ENCODE measurements around the gene LIN7C.
"Not testable (repeated sequence)": the region's sequence is repeated elsewhere in the genome, so short reads cannot be mapped to it uniquely, and the experiment has no call there.

Gene LIN7C

GRCh38 chr11:27506200-27507182 lies at the start of gene LIN7C:
LIN7C (minus strand) TSS chr11:27506769; CDS start chr11:27506752, 17 bp downstream.
- DNase-seq (ENCODE audit: low spot score) = peak; percentile 98

DNA sequence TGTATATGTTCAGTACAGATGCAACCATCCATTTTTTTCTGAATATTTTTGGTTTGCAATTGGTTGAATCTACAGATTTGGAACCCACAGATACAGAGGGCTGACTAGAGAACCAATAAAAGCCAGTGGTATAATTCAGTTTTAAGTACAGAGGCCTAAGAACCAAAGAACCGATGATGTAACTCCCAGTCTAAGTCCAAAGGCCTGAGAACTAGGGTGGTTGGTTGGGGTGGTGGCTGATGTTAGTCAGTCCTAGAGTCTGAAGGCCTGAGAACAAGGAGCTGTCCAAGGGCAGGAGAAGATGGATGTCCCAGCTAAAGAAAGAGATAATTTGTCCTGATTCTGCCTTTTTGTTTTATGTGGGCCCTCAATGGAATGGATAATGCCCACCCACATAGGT lies 48.7 kb upstream of the LIN7C start:
- DNase-seq (ENCODE audit: low spot score) = no peak

DNA sequence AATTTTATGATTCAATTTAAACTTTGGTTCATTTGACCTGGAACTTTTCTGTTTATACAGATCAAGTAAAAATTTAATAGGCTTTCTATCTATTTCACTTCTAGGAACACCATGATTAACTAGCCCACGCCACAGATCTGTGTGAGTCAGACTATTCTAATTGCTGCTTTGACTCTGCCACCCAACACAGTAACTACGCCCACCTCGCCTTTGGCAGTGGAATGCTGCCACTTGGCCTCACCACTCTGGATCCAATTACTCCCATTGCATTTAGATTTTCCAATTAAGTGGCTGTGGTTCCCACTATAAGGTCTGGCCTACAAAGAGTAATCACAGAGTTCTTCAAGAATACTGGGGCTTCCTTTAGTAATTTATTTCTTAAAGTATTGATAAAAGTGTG lies 46.6 kb upstream of the LIN7C start:
- no peak for DNase-seq (ENCODE audit: low spot score)

- DNase-seq (ENCODE audit: low spot score) = no peak
Measured at GRCh38 chr11:27552341-27552740, 45.8 kb upstream of the LIN7C start.

GRCh38 chr11:27551127-27551526 lies 44.6 kb upstream of the LIN7C start:
- DNase-seq (ENCODE audit: low spot score) = no peak

- DNase-seq (ENCODE audit: low spot score) = no peak
Measured at GRCh38 chr11:27545946-27546345, 39.4 kb upstream of the LIN7C start.

- no peak for DNase-seq (ENCODE audit: low spot score)
Measured at GRCh38 chr11:27545035-27545434, 38.5 kb upstream of the LIN7C start.

DNA sequence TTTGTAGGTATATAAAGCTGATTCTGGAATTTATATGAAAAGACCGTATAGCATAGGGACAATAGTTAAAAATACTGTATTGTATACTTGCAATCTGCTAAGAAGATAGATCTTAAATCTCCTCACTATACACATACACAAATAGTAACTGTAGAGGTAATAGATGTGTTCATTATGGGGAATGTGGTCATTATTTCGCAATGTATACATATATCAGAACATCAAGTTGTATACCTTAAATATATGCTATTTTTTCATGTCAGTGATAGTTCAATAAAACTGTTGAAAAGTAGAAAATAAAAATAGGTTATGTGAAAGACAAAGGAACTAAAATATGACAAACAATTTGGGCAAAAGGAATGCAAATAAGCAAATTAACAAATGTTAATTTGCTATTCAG lies 35.2 kb upstream of the LIN7C start:
- DNase-seq (ENCODE audit: low spot score) = no peak

GRCh38 chr11:27540051-27540450 lies 33.5 kb upstream of the LIN7C start:
- DNase-seq (ENCODE audit: low spot score) = no peak

GRCh38 chr11:27535103-27535502 lies 28.5 kb upstream of the LIN7C start:
- DNase-seq (ENCODE audit: low spot score) = no peak

GRCh38 chr11:27532652-27533325 lies 26.2 kb upstream of the LIN7C start:
- no peak for DNase-seq (ENCODE audit: low spot score)

- DNase-seq (ENCODE audit: low spot score) = no peak
Measured at GRCh38 chr11:27528712-27529111, 22.1 kb upstream of the LIN7C start.

DNA sequence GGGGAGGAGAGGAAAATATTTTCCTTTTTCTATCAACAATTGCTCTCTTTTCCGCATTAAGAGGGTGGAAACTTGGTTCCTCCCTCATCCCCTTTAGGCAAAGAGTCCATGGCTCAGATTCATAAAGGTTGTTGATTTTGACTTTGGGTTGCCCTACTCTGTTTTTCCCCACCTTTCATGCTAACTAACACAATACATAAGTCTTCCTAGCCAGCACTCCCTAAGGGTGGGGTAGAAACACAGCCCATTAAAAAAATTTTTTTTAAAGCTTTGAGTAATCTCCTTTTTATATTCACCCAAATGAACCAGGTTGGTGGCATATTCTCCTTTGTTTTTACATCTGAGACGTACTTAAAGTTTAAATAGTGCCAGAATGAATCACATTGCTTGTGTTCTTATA lies 20.0 kb upstream of the LIN7C start:
- no peak for DNase-seq (ENCODE audit: low spot score)

- DNase-seq (ENCODE audit: low spot score) = peak; percentile 81
Measured at GRCh38 chr11:27525824-27526516, 19.4 kb upstream of the LIN7C start.

DNA sequence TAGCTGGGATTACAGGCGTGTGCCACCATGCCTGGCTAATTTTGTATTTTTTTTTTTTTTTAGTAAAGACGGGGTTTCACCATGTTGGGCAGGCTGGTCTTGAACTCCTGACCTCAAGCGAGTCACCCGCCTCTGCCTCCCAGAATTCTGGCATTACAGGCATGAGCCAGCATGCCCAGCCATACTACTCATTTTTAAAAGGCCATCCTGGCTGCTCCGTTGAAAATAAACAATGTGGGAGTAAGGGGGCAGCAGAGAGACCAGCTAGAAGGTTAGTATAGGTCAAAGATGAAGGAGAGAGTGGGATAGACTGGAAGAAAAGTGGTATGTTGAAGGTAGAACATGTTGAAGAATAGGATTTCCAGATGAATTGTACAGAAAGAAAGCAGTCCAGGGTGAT lies 17.6 kb upstream of the LIN7C start:
- peak; percentile 15 for DNase-seq (ENCODE audit: low spot score)

DNA sequence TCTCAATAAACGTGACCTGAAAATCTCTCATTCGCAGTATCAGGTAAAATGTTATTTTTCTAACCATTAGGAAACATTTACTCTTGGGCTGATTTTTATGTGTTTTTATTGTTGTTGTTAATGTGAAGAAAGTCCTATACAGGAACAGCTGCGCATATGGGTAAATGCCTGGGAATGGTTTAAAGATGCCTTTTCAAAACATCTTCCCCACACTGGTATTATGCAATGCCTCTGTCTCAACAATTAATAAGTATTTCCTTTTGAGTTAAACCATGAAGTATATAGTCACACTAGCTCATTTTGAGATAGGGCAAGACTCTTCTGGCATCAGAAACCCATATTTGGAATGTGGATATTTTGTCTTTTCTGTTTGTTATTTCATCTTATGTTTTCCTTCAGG lies 13.7 kb upstream of the LIN7C start:
- no peak for DNase-seq (ENCODE audit: low spot score)

- no peak for DNase-seq (ENCODE audit: low spot score)
Measured at GRCh38 chr11:27518518-27518917, 11.9 kb upstream of the LIN7C start.

- not testable (repeated sequence) for DNase-seq (ENCODE audit: low spot score)
Measured at GRCh38 chr11:27517490-27517889, 10.9 kb upstream of the LIN7C start.

DNA sequence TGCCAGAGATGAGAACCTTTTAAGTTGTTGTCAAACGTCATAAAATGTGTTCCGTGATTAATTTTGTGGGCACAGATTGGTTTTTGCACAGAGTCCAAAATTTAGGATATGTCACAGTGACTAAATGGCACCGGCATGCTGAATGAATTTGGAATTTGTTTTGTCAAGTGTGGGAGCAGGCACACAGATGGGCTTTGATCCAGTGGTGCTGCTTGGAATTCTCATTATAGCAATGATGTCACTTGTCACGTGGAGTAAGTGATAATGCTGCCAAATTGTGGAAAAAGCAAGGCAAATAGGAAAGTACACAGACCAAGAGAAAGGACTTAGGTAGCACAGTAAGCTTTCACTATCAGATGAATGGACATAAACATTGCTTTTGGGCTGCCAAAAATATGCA lies 8.0 kb upstream of the LIN7C start:
- peak; percentile 76 for DNase-seq (ENCODE audit: low spot score)

DNA sequence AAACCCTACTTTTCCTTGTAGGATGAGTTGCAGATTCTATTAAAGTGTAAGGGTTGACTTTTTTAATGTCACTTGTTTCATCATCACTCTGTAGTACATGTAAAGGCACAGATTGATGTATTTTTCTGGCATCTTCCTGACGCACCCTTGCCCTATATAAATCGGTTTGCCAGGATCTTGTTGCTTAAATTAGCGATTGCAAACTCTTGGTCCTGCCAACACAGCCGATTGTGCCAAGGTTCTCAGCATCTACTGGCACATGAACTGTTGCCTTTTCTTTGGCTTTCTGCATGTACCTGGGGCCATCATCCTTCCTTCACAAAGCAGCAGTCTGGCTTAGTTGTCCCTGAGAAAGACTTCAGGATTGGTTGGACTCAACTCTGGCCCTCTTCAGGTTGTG lies 7.5 kb upstream of the LIN7C start:
- DNase-seq (ENCODE audit: low spot score) = peak; percentile 93

DNA sequence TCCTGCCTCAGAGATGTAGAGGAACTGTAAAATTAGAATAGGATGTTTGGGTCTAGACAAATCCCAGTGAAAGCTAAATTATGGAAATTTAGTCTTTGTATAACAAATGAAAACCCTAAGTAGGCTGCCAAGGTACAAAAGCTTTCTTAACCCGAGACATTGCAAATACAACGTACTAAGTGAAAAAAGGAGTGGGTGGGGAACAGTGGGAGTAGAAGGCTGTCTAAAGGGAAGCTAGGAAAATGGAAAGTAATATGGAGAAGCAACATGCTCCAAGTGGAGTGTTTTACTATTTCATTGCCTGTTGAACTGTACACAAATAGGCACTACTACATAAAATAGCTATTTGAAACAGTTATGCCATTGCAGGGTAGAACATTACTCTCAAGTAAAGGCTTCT lies 6.8 kb upstream of the LIN7C start:
- no peak for DNase-seq (ENCODE audit: low spot score)

DNA sequence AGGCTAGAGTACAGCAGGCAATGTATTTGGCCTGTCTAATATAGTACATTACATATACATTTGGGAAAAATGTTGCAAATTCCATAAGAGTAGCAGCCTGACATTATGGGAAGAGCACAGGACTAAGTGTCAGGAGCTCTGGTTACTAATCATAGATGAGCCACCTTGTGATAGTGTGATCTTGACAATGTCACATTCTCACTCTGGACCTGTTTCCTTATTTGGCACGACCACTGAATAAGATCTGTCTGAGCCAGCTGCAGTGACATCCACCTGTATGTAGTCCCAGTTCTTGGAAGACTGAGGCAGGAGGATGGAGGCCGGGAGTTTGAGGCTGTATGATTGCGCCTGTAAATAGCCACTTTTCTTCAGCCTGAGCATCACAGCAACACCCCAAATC lies 5.7 kb upstream of the LIN7C start:
- DNase-seq (ENCODE audit: low spot score) = no peak

- no peak for DNase-seq (ENCODE audit: low spot score)
Measured at GRCh38 chr11:27509908-27510307, 3.3 kb upstream of the LIN7C start.
